ENCODE data around the gene PARD3B.

- TF ChIP-seq POLR2A (IDR thresholded peaks at IDR 0.05; ENCODE audit: low read length) (no peak), GATA1 (IDR thresholded peaks at IDR 0.05; ENCODE audit: low read depth, low read length) (no peak)
Measured at GRCh38 chr2:204751472-204751871, 206.2 kb downstream of the PARD3B start.

All from erythroblast (primary cell).